ENCODE data around the gene KRT17. TPM values are rescaled to one million over a fixed set of nuclear protein-coding genes. Genes with fewer than 3 reads are reported as not detected.
"Not testable (repeated sequence)": the region's sequence is repeated elsewhere in the genome, so short reads cannot be mapped to it uniquely, and the experiment has no call there.

KRT17 gene
- total RNA-seq, 1 experiment from 2014 or later: not detected

- no peak for DNase-seq
- Histone ChIP-seq H3K4me3 (ENCODE audit: insufficient read depth, low read depth, low read length) (no peak overlapping the region), H3K36me3 (replicated peaks; ENCODE audit: control insufficient read depth, insufficient read depth, low read length) (no peaks in the 10 kb centered on the region), H3K27me3 (ENCODE audit: control insufficient read depth, insufficient read depth, low read length) (no peaks in the 10 kb centered on the region; the same call in 1 of the 2 replicates)
Observed at GRCh38 chr17:41578538-41578937, 45.8 kb downstream of the KRT17 start.

GRCh38 chr17:41576740-41577139 is 47.6 kb downstream of the KRT17 start:
- DNase-seq; H3K36me3 ChIP-seq (replicated peaks; ENCODE audit: control insufficient read depth, insufficient read depth, low read length); H3K27me3 ChIP-seq (ENCODE audit: control insufficient read depth, insufficient read depth, low read length); H3K4me3 ChIP-seq (ENCODE audit: insufficient read depth, low read depth, low read length): not testable (repeated sequence)

GRCh38 chr17:41575336-41575735 is 49.0 kb downstream of the KRT17 start:
- no peak overlapping the region for H3K4me3 ChIP-seq (ENCODE audit: insufficient read depth, low read depth, low read length)
- no peaks in the 10 kb centered on the region for H3K36me3 ChIP-seq (replicated peaks; ENCODE audit: control insufficient read depth, insufficient read depth, low read length)
- no peaks in the 10 kb centered on the region; the same call in 1 of the 2 replicates for H3K27me3 ChIP-seq (ENCODE audit: control insufficient read depth, insufficient read depth, low read length)
- DNase-seq: no peak

- Histone ChIP-seq H3K27me3 (ENCODE audit: control insufficient read depth, insufficient read depth, low read length) (no peaks in the 10 kb centered on the region; the same call in 1 of the 2 replicates), H3K36me3 (replicated peaks; ENCODE audit: control insufficient read depth, insufficient read depth, low read length) (no peaks in the 10 kb centered on the region), H3K4me3 (ENCODE audit: insufficient read depth, low read depth, low read length) (no peak within 1 kb of the TSS)
- no peak for DNase-seq
Observed at GRCh38 chr17:41571561-41572434, 52.6 kb downstream of the KRT17 start, which contains the start of gene KRT9. Gene KRT9 (minus strand): TSS chr17:41572059. CDS start chr17:41571992, 67 bp downstream.

Other genes starting within 250 kb of the KRT17 start
- gene KRT34, start 242.3 kb downstream of the KRT17 start, total RNA-seq (2014; rRNA removed; shearing (Covaris generic)): not detected in 2 replicates
- not detected in 2 replicates for gene KRT31, start 227.0 kb downstream of the KRT17 start, total RNA-seq (2014; rRNA removed; shearing (Covaris generic))
- gene KRT37, start 200.0 kb downstream of the KRT17 start, total RNA-seq (2014; rRNA removed; shearing (Covaris generic)): not detected in 2 replicates
- not detected in 2 replicates for gene KRT38, start 183.6 kb downstream of the KRT17 start, total RNA-seq (2014; rRNA removed; shearing (Covaris generic))
- not detected in 2 replicates for gene KRT32, start 157.2 kb downstream of the KRT17 start, total RNA-seq (2014; rRNA removed; shearing (Covaris generic))
- not detected in 2 replicates for gene KRT35, start 143.4 kb downstream of the KRT17 start, total RNA-seq (2014; rRNA removed; shearing (Covaris generic))
- gene KRT36, start 134.7 kb downstream of the KRT17 start, total RNA-seq (2014; rRNA removed; shearing (Covaris generic)): not detected in 2 replicates
- not detected in 2 replicates for gene KRT13, start 119.0 kb downstream of the KRT17 start, total RNA-seq (2014; rRNA removed; shearing (Covaris generic))
- gene KRT15, start 105.7 kb downstream of the KRT17 start, total RNA-seq (2014; rRNA removed; shearing (Covaris generic)): 0.52 and 0.59 TPM in 2 replicates
- 44.9 and 116 TPM in 2 replicates for gene KRT19, start 96.3 kb downstream of the KRT17 start, total RNA-seq (2014; rRNA removed; shearing (Covaris generic))
- gene KRT9, start 52.5 kb downstream of the KRT17 start, total RNA-seq (2014; rRNA removed; shearing (Covaris generic)): not detected in 2 replicates
- gene KRT14, start 37.7 kb downstream of the KRT17 start, total RNA-seq (2014; rRNA removed; shearing (Covaris generic)): not detected in 2 replicates
- not detected in 2 replicates for gene KRT16, start 11.8 kb downstream of the KRT17 start, total RNA-seq (2014; rRNA removed; shearing (Covaris generic))
- 62.6 and 74.3 TPM in 2 replicates for gene EIF1, start 64.3 kb upstream of the KRT17 start, total RNA-seq (2014; rRNA removed; shearing (Covaris generic))
- gene GAST, start 87.8 kb upstream of the KRT17 start, total RNA-seq (2014; rRNA removed; shearing (Covaris generic)): not detected in 2 replicates
- gene HAP1, start 110.1 kb upstream of the KRT17 start, total RNA-seq (2014; rRNA removed; shearing (Covaris generic)): 0.28 and 0.48 TPM in 2 replicates
- gene JUP, start 162.1 kb upstream of the KRT17 start, total RNA-seq (2014; rRNA removed; shearing (Covaris generic)): 58.4 and 68.5 TPM in 2 replicates
- gene P3H4, start 187.4 kb upstream of the KRT17 start, total RNA-seq (2014; rRNA removed; shearing (Covaris generic)): 34.7 and 44.6 TPM in 2 replicates
- gene FKBP10, start 188.4 kb upstream of the KRT17 start, total RNA-seq (2014; rRNA removed; shearing (Covaris generic)): 206 and 213 TPM in 2 replicates
- 62.2 and 77.1 TPM in 2 replicates for gene NT5C3B, start 211.7 kb upstream of the KRT17 start, total RNA-seq (2014; rRNA removed; shearing (Covaris generic))
- gene KLHL10, start 213.2 kb upstream of the KRT17 start, total RNA-seq (2014; rRNA removed; shearing (Covaris generic)): 0.10 and 1.1 TPM in 2 replicates
- 14.7 and 18.1 TPM in 2 replicates for gene KLHL11, start 240.8 kb upstream of the KRT17 start, total RNA-seq (2014; rRNA removed; shearing (Covaris generic))